Heart right ventricle (tissue), 16 donors: ENCODE data around the gene DPP10. TPM values are rescaled to one million over a fixed set of nuclear protein-coding genes. Genes with fewer than 3 reads are reported as not detected.

Source experiments
- ATAC-seq, 8 donors: fragments of 200-7000 bp; cut with Tn5 transposase; one replicate each; pipeline ENCODE4 v1.9.1; 2020; ENCODE audit warnings: mild to moderate bottlenecking in 8 of 8, moderate library complexity in 8 of 8, moderate number of reproducible peaks in 1 of 8
- DNase-seq, 2 donors: peaks; one replicate each; pipeline ENCODE4 v3.0.0-alpha.2; 2020
- H3K27ac ChIP-seq, 10 donors: fragments of 200-600 bp; sonication (generic) in 2 of 10; one replicate each; pipeline versions ENCODE4 v1.5.0 to v1.8.0; 2020 to 2022; ENCODE audit warnings: mild to moderate bottlenecking in 3 of 10
- H3K27me3 ChIP-seq, 7 donors: fragments of 200-600 bp; one replicate each; pipeline ENCODE4 v1.8.0; 2021 to 2022; ENCODE audit warnings: mild to moderate bottlenecking in 2 of 7
- H3K36me3 ChIP-seq, 9 donors: fragments of 200-600 bp; sonication (generic) in 1 of 9; one replicate each; pipeline versions ENCODE4 v1.5.0 to v1.8.0; 2020 to 2022; ENCODE audit warnings: mild to moderate bottlenecking in 2 of 9
- H3K4me1 ChIP-seq, 9 donors: fragments of 200-600 bp; sonication (generic) in 1 of 9; one replicate each; pipeline versions ENCODE4 v1.5.0 to v1.8.0; 2020 to 2022; ENCODE audit warnings: mild to moderate bottlenecking in 4 of 9
- H3K4me3 ChIP-seq, 10 donors: fragments of 200-600 bp; sonication (generic) in 2 of 10; one replicate each; pipeline versions ENCODE4 v1.5.0 to v1.8.0; 2020 to 2022; ENCODE audit warnings: mild to moderate bottlenecking in 7 of 10, moderate library complexity in 2 of 10
- H3K9me3 ChIP-seq, 11 donors: fragments of 200-600 bp in 10 of 11; sonication (generic) in 2 of 11; one replicate each; pipeline versions ENCODE4 v1.5.0 to v1.8.0; 2013 to 2022; ENCODE audit warnings: mild to moderate bottlenecking in 2 of 11, control low read depth in 1 of 11, moderate library complexity in 1 of 11
- CTCF ChIP-seq, 9 donors: fragments of 200-600 bp; sonication (generic) in 2 of 9; IDR thresholded peaks; one replicate each; pipeline versions ENCODE4 v1.5.0 to v1.8.0; 2021 to 2022; ENCODE audit warnings: antibody characterized with exemption in 9 of 9, mild to moderate bottlenecking in 5 of 9, moderate library complexity in 1 of 9
- WGBS, 2 donors: extraction: QIAGEN DNeasy Blood & Tissue Kit; methylation state at CpG; one replicate each; pipeline ENCODE4 v1.1.7; 2013; ENCODE audit warnings: inconsistent platforms in 1 of 2; 5-methylcytosine and 5-hydroxymethylcytosine counted together
- intact Hi-C, 10 donors: fragments of 100-400 bp; cut with DNase I; formaldehyde crosslinking; loops; one replicate each; pipeline versions ENCODE4 v1.11.1 to v1.14.2; 2022
- polyA plus RNA-seq, 2 donors: library from polyadenylated mRNA; stranded (reverse); fragments of 200-250 nt; gene quantifications; one replicate each; pipeline ENCODE4 v1.2.3, GENCODE V29; 2013
- total RNA-seq, 10 donors: library from RNA; stranded (reverse); fragmentation: NEBNext Ultra II Directional in 3 of 10; extraction: Animal tissue kit (Norgen Biotek cat#: 25700) in 3 of 10; gene quantifications; one replicate each; pipeline versions ENCODE4 v1.2.1 to v1.2.4, GENCODE V29; 2021 to 2023
- donor health status: Arrhythmogenic right ventricular cardiomyopathy.
- donor health status: ischemic (EF 13 %, LVEDD 7.1; RV severe dilation, severe dysfunction).
- donor health status: healthy with polysubstance abuse.
- donor health status: DM: no; HTN: yes; CAD: no.
- donor health status: DM: no; HTN: no; CAD: no.
- donor health status: ischemic (EF 25% LVEDD 6.9; RV normal size, moderate dysfunction).
- donor health status: ischemic (EF 25% LVEDD 5.7; RV mildly dilated, moderate dysfunction).
- donor health status: healthy.
- donor health status: DM: yes; HTN: yes; CAD: no.
- donor health status: Ischemic cardiomyopathy.
- donor health status: ischemic (EF 35%, LVEDD 5.7; RV mildly dilated, moderate dysfunction).
- donor health status: nonischemic (EF 11% LVEDD 7.7; RV severe dilation, severe dysfunction).
- donor health status: DM: yes; HTN: yes; CAD: no.
- donor health status: PGD.
- donor health status: ischemic (EF 29% LVEDD 5.4; RV normal size, mild dysfunction).
- donor health status: nonischemic (EF 23%, LVEDD 6.1; RV moderate dilation, normal function).

Gene DPP10
- total and polyA plus RNA-seq, 12 donors: 0.15 to 0.49 (median 0.38) TPM; not detected in 9

GRCh38 chr2:115635430-115635829 lies 1193.0 kb downstream of the DPP10 start:
- H3K27ac ChIP-seq: no peak overlapping the region
- H3K36me3 ChIP-seq: no peaks in the 10 kb centered on the region
- intact Hi-C loops: no loop called here
- ATAC-seq (no peak), DNase-seq (no peak)
- no peak overlapping the region for H3K4me3 ChIP-seq
- no peaks in the 10 kb centered on the region for H3K4me1 ChIP-seq
- peaks cover 0 to 29% (median 4%) of the 10 kb centered on the region in 11 donors for H3K9me3 ChIP-seq
- H3K27me3 ChIP-seq: no peaks in the 10 kb centered on the region
- 87 to 93% methylated on average over 2 of the region's 2 CpGs for WGBS, 2 donors
- TF ChIP-seq CTCF (IDR thresholded peaks at IDR 0.05): no peak

- intact Hi-C loops: no loop called here
- TF ChIP-seq CTCF (IDR thresholded peaks at IDR 0.05): no peak
- Histone ChIP-seq H3K4me1 (no peaks in the 10 kb centered on the region), H3K27ac (no peak overlapping the region), H3K9me3 (peaks cover 0 to 11% (median 0%) of the 10 kb centered on the region in 11 donors), H3K36me3 (no peaks in the 10 kb centered on the region), H3K4me3 (no peak overlapping the region), H3K27me3 (no peaks in the 10 kb centered on the region)
- ATAC-seq (no peak), DNase-seq (no peak)
Measured at GRCh38 chr2:115649731-115650130, 1207.3 kb downstream of the DPP10 start.

- no peaks in the 10 kb centered on the region for H3K4me1 ChIP-seq
- no peak overlapping the region for H3K27ac ChIP-seq
- no peak overlapping the region for H3K4me3 ChIP-seq
- WGBS, 2 donors: 68 to 80% methylated on average over 2 of the region's 2 CpGs
- intact Hi-C loops: no loop called here
- ATAC-seq: no peak
- peaks cover 0 to 11% (median 0%) of the 10 kb centered on the region in 11 donors for H3K9me3 ChIP-seq
- no peak for DNase-seq
- H3K36me3 ChIP-seq: no peaks in the 10 kb centered on the region
- no peak for TF ChIP-seq CTCF (IDR thresholded peaks at IDR 0.05)
- H3K27me3 ChIP-seq: no peaks in the 10 kb centered on the region
Measured at GRCh38 chr2:115650827-115651226, 1208.4 kb downstream of the DPP10 start.

- DNase-seq: no peak
Measured at GRCh38 chr2:115652652-115653051, 1210.2 kb downstream of the DPP10 start.

More at GRCh38 chr2:115652652-115653051, 1210.2 kb downstream of the DPP10 start:
- Histone ChIP-seq H3K4me3 (no peak overlapping the region), H3K4me1 (no peaks in the 10 kb centered on the region), H3K27me3 (no peaks in the 10 kb centered on the region), H3K27ac (no peak overlapping the region), H3K36me3 (no peaks in the 10 kb centered on the region), H3K9me3 (peaks cover 0 to 2% (median 0%) of the 10 kb centered on the region in 11 donors)
- WGBS, 2 donors: 80 to 87% methylated on average over 4 of the region's 4 CpGs
- ATAC-seq: no peak
- intact Hi-C loops: no loop called here
- no peak for TF ChIP-seq CTCF (IDR thresholded peaks at IDR 0.05)
